Natural killer cell (primary cell): Measurements from ENCODE around the gene WDR47. TPM values are rescaled to one million over a fixed set of nuclear protein-coding genes. Genes with fewer than 3 reads are reported as not detected.

Source experiments
- ATAC-seq, 3 donors: fragments of 150-1000 bp in 2 of 3; fragments of 200-7000 bp in 1 of 3; cut with Tn5 transposase; 1 replicate in 1 of 3; 2 replicates in 2 of 3; pipeline ENCODE4 v1.10.0; 2021; ENCODE audit warnings: mild to moderate bottlenecking in 2 of 3, moderate library complexity in 2 of 3
- DNase-seq, 2 donors: peaks; one replicate each; pipeline versions ENCODE4 v3.0.0 to v3.0.0-alpha.2; 2013 to 2021; ENCODE audit warnings: mixed read lengths in 1 of 2
- H3K27ac ChIP-seq: one replicate; pipeline ENCODE4 v1.5.1; 2013; ENCODE audit warnings: mild to moderate bottlenecking, low read length
- H3K27me3 ChIP-seq: one replicate; pipeline ENCODE4 v1.6.1; 2013; ENCODE audit warnings: low read length; ENCODE audit not compliant: control insufficient read depth, insufficient read depth
- H3K36me3 ChIP-seq: one replicate; pipeline ENCODE4 v1.6.1; 2013; ENCODE audit warnings: low read length; ENCODE audit not compliant: control insufficient read depth, insufficient read depth
- H3K4me1 ChIP-seq: one replicate; pipeline ENCODE4 v1.6.1; 2013; ENCODE audit warnings: low read length; ENCODE audit not compliant: control insufficient read depth, insufficient read depth
- H3K4me3 ChIP-seq: one replicate; pipeline ENCODE4 v1.5.1; 2013; ENCODE audit warnings: low read length
- H3K9me3 ChIP-seq: one replicate; pipeline ENCODE4 v1.6.1; 2013; ENCODE audit warnings: low read length; ENCODE audit not compliant: control insufficient read depth, insufficient read depth
- H3K27ac Mint-ChIP-seq, 2 donors: one replicate each; pipeline ENCODE4 v1.8.0; 2022; ENCODE audit warnings: mild to moderate bottlenecking in 2 of 2, mixed read lengths in 2 of 2, moderate library complexity in 1 of 2
- H3K27me3 Mint-ChIP-seq, 2 donors: one replicate each; pipeline ENCODE4 v1.8.0; 2022; ENCODE audit warnings: low read depth in 2 of 2, mixed read lengths in 2 of 2
- H3K36me3 Mint-ChIP-seq: one replicate; pipeline ENCODE4 v1.8.0; 2022; ENCODE audit warnings: mixed read lengths
- H3K4me1 Mint-ChIP-seq, 2 donors: one replicate each; pipeline ENCODE4 v1.8.0; 2022; ENCODE audit warnings: mixed read lengths in 2 of 2
- H3K4me3 Mint-ChIP-seq: one replicate; pipeline ENCODE4 v1.8.0; 2022; ENCODE audit warnings: mild to moderate bottlenecking, moderate library complexity, mixed read lengths
- H3K9me3 Mint-ChIP-seq, 2 donors: one replicate each; pipeline ENCODE4 v1.8.0; 2022; ENCODE audit warnings: mixed read lengths in 2 of 2
- CTCF ChIP-seq: fragments of 200-600 bp; IDR thresholded peaks from one replicate; pipeline ENCODE4 v1.8.0; 2022; ENCODE audit warnings: antibody characterized with exemption
- WGBS: methylation state at CpG from one replicate; pipeline ENCODE4 v1.1.7; 2013; ENCODE audit warnings: missing lambda C conversion rate; ENCODE audit not compliant: insufficient coverage; 5-methylcytosine and 5-hydroxymethylcytosine counted together
- intact Hi-C: fragments of 100-400 bp; cut with micrococcal nuclease; formaldehyde crosslinking; loops from one replicate; pipeline ENCODE4 v1.14.2; 2022
- total RNA-seq, 4 donors: library from RNA; stranded (reverse); fragments of 120-200 nt in 1 of 4; gene quantifications; one replicate each; pipeline versions ENCODE4 v1.2.3 to v1.2.4, GENCODE V29; 2013 to 2022

Gene WDR47
- total RNA-seq, 3 donors from 2014 or later (not counting 1 experiment from before 2014, with no cell fraction given): 15.7 to 21.3 (median 17.2) TPM

- Mint-ChIP-seq H3K4me1 (peaks cover 28% of the 10 kb centered on the region in 2 donors), H3K27ac (peak within 1 kb of the TSS; percentile 94 to 96), H3K4me3 (peak within 1 kb of the TSS; percentile 93), H3K27me3 (no peaks in the 10 kb centered on the region), H3K36me3 (no peaks in the 10 kb centered on the region), H3K9me3 (no peaks in the 10 kb centered on the region)
- intact Hi-C loops: loop anchor here (1.0 to 5.0 kb wide), 4 partner anchors 10 to 343 kb away; partner anchors contain the start of genes STXBP3, TAF13 and WDR47
- H3K4me3 ChIP-seq: peak within 1 kb of the TSS; percentile 91
- peaks cover 17% of the 10 kb centered on the region for H3K36me3 ChIP-seq
- no peaks in the 10 kb centered on the region for H3K27me3 ChIP-seq
- H3K4me1 ChIP-seq: peaks cover 20% of the 10 kb centered on the region
- DNase-seq (peak; percentile 81 to 93), ATAC-seq (peak; percentile 93 to 98 (median 94))
- H3K27ac ChIP-seq: peak within 1 kb of the TSS; percentile 97
- H3K9me3 ChIP-seq: no peaks in the 10 kb centered on the region
- 3% methylated on average over 67 of the region's 67 CpGs for WGBS
- TF ChIP-seq CTCF: no peak
These were observed 48.5 kb upstream of the WDR47 start, which contains the start of gene TMEM167B for GRCh38 chr1:109090196-109091077. TSS of gene TMEM167B (plus strand) at chr1:109090764. CDS start at chr1:109090873, 109 bp downstream.

DNA sequence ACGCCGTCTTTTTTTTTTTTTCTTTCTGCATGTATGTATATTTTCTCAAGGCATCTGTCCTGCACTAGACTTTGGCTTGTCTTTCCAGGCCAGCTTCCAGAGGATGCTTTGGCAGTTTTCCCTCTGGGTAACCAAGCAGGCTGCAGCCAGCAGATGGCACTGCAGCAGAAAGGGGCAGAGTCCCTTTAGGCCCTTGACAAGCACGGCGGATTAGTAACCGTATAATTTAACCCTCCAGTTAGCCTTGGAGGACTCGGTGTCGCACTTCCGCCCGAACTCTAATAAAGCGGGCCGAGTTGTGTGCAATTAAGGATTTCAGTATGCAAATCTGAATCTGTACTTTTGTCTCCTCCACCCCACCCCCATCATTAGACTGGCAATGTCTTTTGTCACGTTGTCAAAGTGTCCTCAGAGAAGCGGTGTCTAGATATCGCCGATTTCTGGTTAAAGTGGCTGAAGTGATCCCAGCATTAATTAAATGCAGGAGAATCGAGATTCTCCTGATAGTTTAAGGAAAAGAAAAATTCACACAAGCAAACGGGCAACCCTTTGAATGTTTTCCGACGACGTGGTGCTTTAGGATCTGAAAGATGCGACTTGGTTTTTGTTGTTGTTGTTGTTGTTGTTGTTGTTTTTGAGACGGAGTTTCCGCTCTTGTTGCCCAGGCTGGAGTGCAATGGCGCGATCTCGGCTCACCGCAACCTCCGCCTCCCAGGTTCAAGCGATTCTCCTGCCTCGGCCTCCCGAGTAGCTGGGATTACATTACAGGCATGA is 47.5 kb upstream of the WDR47 start:
- H3K4me3 ChIP-seq: no peak overlapping the region
- no peaks in the 10 kb centered on the region for H3K9me3 Mint-ChIP-seq
- intact Hi-C loops: loop anchor here (1.0 to 5.0 kb wide), 4 partner anchors 11 to 342 kb away; partner anchors contain the start of genes STXBP3, TAF13 and WDR47
- H3K27me3 ChIP-seq: no peaks in the 10 kb centered on the region
- H3K27ac ChIP-seq: peak overlapping the region; percentile 97
- H3K27me3 Mint-ChIP-seq: no peaks in the 10 kb centered on the region
- peaks cover 20% of the 10 kb centered on the region for H3K4me1 ChIP-seq
- peak; percentile 27 to 38 for DNase-seq
- no peaks in the 10 kb centered on the region for H3K36me3 Mint-ChIP-seq
- H3K36me3 ChIP-seq: peaks cover 8% of the 10 kb centered on the region
- H3K4me3 Mint-ChIP-seq: peak overlapping the region; percentile 93
- H3K9me3 ChIP-seq: no peaks in the 10 kb centered on the region
- peak overlapping the region; percentile 94 to 96 for H3K27ac Mint-ChIP-seq
- peaks cover 28% of the 10 kb centered on the region in 2 donors for H3K4me1 Mint-ChIP-seq
- ATAC-seq: no peak
- no peak for TF ChIP-seq CTCF
- WGBS: 89% methylated on average over 31 of the region's 31 CpGs

DNA sequence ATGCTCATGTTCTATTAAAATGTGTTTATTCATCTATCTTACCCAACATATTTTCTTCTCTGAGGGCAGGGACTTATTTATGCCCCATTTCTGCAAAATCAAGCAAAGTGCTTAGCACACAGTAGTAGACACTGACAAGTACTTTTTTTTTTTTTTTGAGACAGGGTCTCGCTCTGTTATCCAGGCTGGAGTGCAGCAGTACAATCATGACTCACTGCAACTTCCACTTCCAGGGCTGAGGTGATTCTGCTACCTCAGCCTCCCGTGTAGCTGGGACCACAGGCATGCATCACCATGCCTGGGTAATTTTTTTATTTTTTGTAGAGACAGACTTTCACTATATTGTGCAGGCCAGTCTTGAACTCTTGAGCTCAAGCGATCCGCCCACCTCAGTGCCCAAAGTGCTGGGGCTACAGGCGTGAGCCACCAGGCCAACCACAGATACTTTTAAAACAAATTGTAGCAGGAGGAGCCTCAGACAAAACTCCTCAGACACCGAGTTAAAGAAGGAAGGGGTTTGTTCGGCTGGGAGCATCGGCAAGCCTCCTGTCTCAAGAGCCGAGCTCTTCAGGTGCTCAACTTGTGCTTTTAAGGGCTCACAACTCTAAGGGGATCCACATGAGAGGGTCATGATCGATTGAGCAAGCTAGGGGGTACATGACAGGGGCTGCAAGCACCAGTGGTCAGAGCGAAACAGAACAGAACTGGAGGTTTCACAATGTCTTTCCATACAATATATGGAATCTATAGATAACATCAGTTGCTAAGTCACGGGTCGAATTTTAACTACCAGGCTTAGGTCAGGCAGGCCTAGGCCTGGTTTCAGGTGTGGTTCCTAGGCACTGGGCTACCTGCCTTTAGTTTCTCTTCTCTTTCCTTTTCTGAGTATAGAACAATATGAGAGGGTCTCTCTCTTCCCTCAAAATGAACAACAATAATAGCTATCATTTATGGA is 42.9 kb upstream of the WDR47 start:
- Mint-ChIP-seq H3K4me1 (no peaks in the 10 kb centered on the region), H3K27me3 (peaks cover 5% of the 10 kb centered on the region in 2 donors), H3K36me3 (no peaks in the 10 kb centered on the region), H3K9me3 (no peaks in the 10 kb centered on the region), H3K4me3 (no peak overlapping the region), H3K27ac (no peak overlapping the region)
- TF ChIP-seq CTCF: no peak
- Histone ChIP-seq H3K27me3 (no peaks in the 10 kb centered on the region), H3K9me3 (no peaks in the 10 kb centered on the region), H3K4me3 (no peak overlapping the region), H3K36me3 (no peaks in the 10 kb centered on the region), H3K27ac (no peak overlapping the region), H3K4me1 (peaks cover 3% of the 10 kb centered on the region)
- no peak for DNase-seq
- 92% methylated on average over 12 of the region's 13 CpGs for WGBS
- no peak for ATAC-seq
- intact Hi-C loops: no loop called here
